GM12872 (cell line): Measurements from ENCODE around the gene MYOZ3.

Experiments used
- CTCF ChIP-seq: IDR thresholded peaks from 3 replicates; pipeline ENCODE4 v1.5.1; 2011; ENCODE audit warnings: low read depth, mild to moderate bottlenecking, low read length, moderate library complexity; ENCODE audit not compliant: insufficient read depth

The MYOZ3 gene

GRCh38 chr5:150623878-150624216, 37.2 kb upstream of the MYOZ3 start:
- TF ChIP-seq CTCF: no peak

GRCh38 chr5:150624334-150625163, 36.5 kb upstream of the MYOZ3 start:
- TF ChIP-seq CTCF: no peak

GRCh38 chr5:150625164-150625535, 35.9 kb upstream of the MYOZ3 start:
- no peak for TF ChIP-seq CTCF

- TF ChIP-seq CTCF: no peak
Measured at GRCh38 chr5:150625831-150626746, 35.0 kb upstream of the MYOZ3 start.

- no peak for TF ChIP-seq CTCF
Measured at GRCh38 chr5:150626853-150627276, 34.2 kb upstream of the MYOZ3 start.

GRCh38 chr5:150627731-150628545, 33.1 kb upstream of the MYOZ3 start:
- no peak for TF ChIP-seq CTCF
